ENCODE data around the gene BBC3. TPM values are rescaled to one million over a fixed set of nuclear protein-coding genes. Genes with fewer than 3 reads are reported as not detected.
A peak's percentile ranks its signal among the peaks of the same experiment; 100 is the strongest.

The BBC3 gene
- total and polyA plus RNA-seq, 2 of the 4 experiments (the other 2 are of a cell fraction), result 1.6 to 6.5 TPM

DNA sequence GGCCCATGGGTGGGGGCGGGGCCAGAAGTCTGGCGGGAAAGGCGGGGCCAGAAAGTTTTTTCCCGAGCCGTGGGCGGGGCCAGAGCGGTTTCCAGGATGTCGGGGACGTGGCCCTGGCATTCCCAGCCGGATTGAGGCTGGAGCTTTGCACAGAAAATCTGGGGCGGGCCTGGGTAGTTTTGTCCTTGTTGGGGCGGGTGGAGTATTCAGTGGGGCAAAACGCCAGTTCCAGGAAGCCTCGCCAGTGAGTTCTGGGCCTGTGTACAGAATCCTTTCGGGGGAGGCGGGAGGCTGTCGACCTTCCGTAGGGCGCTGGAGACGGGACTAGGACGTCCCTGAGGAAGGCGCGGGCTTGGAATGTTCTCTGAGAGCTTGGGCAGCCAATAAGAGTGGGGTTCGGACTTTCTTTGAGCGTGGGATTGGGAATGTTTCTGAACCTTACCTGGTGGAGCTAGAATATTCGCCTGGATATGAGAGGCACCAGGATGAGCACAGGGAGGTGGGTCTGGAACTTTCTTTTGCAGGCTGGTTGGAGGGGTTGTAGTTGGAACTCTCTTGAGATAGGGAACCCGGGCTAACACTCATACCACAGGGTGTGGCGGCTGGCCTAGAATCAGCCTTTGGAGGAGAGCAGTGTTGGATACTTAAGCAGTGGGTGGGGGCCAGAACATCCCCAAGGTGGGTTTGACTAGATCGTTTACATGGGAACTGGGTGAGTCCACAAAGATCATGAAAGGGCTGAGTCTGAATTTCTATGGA lies 26.6 kb upstream of the BBC3 start:
- in situ Hi-C loops (cut with MboI; ENCODE audit: low sequenced_read_pairs), result no loop called here
- peak overlapping the region; percentile 95 for H3K56ac ChIP-seq (ENCODE audit: extremely low read depth, insufficient read depth, low read length)
- H3K4ac ChIP-seq (ENCODE audit: low read depth, low read length), result peak overlapping the region; percentile 98
- peak overlapping the region; percentile 87 for H2AFZ ChIP-seq (replicated peaks; ENCODE audit: low read length, poor library complexity)
- H3K4me3 ChIP-seq (ENCODE audit: insufficient read depth, low read depth, low read length), result peak overlapping the region; percentile 51
- peak overlapping the region; percentile 53 for H3K18ac ChIP-seq (ENCODE audit: low read depth, low read length)
- peak overlapping the region; percentile 97 for H3K23ac ChIP-seq (ENCODE audit: low read depth, low read length)
- peak overlapping the region; percentile 3; the same call in 1 of the 3 replicates for H2BK15ac ChIP-seq (ENCODE audit: low read depth, low read length)
- H2BK120ac ChIP-seq (ENCODE audit: low read depth, low read length), result peak overlapping the region; percentile 84
- H2BK5ac ChIP-seq (ENCODE audit: low read depth, low read length, poor library complexity, severe bottlenecking), result peak overlapping the region; percentile 80
- H4K20me1 ChIP-seq (ENCODE audit: insufficient read depth, low read length), result peaks cover 8% of the 10 kb centered on the region; the same call in 1 of the 2 replicates
- H2AK9ac ChIP-seq (replicated peaks; ENCODE audit: low read depth, low read length, poor library complexity), result peak overlapping the region; percentile 99
- 2% methylated on average over 13 of the region's 29 CpGs; no CpG with 5 or more reads in 1 of the 2 experiments for WGBS, 2 experiments (ENCODE audit: extremely low coverage in 2 of 2, insufficient read length in 1 of 2)
- H4K8ac ChIP-seq (ENCODE audit: low read depth in 2 of 2, low read length in 2 of 2), result peak overlapping the region; percentile 40 to 91
- peaks cover 41 to 55% of the 10 kb centered on the region in 2 experiments for H3K79me1 ChIP-seq (ENCODE audit: low read depth in 1 of 2, low read length in 2 of 2)
- no peak for DNase-seq
- ChIA-PET CTCF (interaction anchor here (1.5 kb wide), 1 partner anchor 14 kb away, joined by 8 read pairs; no protein-coding TSS in a partner anchor), POLR2A (ENCODE audit: unreplicated experiment) (interaction anchor here (0.6 to 1.3 kb wide), 2 partner anchors 47 to 221 kb away, joined by 3 to 5 read pairs; no protein-coding TSS in a partner anchor)
- TF ChIP-seq RFX5 (IDR thresholded peaks at IDR 0.05; ENCODE audit: low read depth, low read length), result no peak
- TF ChIP-seq, protein P1, sequence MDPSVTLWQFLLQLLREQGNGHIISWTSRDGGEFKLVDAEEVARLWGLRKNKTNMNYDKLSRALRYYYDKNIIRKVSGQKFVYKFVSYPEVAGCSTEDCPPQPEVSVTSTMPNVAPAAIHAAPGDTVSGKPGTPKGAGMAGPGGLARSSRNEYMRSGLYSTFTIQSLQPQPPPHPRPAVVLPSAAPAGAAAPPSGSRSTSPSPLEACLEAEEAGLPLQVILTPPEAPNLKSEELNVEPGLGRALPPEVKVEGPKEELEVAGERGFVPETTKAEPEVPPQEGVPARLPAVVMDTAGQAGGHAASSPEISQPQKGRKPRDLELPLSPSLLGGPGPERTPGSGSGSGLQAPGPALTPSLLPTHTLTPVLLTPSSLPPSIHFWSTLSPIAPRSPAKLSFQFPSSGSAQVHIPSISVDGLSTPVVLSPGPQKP (IDR thresholded peaks at IDR 0.05; ENCODE audit: borderline replicate concordance, low read depth, low read length), result no peak
- TF ChIP-seq CEBPB (IDR thresholded peaks at IDR 0.05; ENCODE audit: low read depth, low read length), result no peak
- no peak for TF ChIP-seq MAFK (IDR thresholded peaks at IDR 0.05; ENCODE audit: low read depth, low read length)
- TF ChIP-seq RCOR1 (IDR thresholded peaks at IDR 0.05; ENCODE audit: insufficient replicate concordance, low read length), result no peak
- no peak for TF ChIP-seq CHD1 (IDR thresholded peaks at IDR 0.05; ENCODE audit: low read depth, low read length)
- TF ChIP-seq MXI1 (IDR thresholded peaks at IDR 0.05; ENCODE audit: borderline replicate concordance, low read depth, low read length), result peak; percentile 12; the same call in 1 of the 2 replicates
- TF ChIP-seq BHLHE40 (IDR thresholded peaks at IDR 0.05; ENCODE audit: low read depth, low read length), result no peak
- TF ChIP-seq RAD21 (IDR thresholded peaks at IDR 0.05; ENCODE audit: low read length), result no peak
- no peak for TF ChIP-seq MAZ (IDR thresholded peaks at IDR 0.05; ENCODE audit: borderline replicate concordance, low read depth, low read length)
- no peak for TF ChIP-seq NFE2L2 (IDR thresholded peaks at IDR 0.05; ENCODE audit: low read depth, low read length)
- peak; percentile 94 for TF ChIP-seq POLR2A (IDR thresholded peaks at IDR 0.05; ENCODE audit: low read depth, low read length)
- TF ChIP-seq, protein P2, sequence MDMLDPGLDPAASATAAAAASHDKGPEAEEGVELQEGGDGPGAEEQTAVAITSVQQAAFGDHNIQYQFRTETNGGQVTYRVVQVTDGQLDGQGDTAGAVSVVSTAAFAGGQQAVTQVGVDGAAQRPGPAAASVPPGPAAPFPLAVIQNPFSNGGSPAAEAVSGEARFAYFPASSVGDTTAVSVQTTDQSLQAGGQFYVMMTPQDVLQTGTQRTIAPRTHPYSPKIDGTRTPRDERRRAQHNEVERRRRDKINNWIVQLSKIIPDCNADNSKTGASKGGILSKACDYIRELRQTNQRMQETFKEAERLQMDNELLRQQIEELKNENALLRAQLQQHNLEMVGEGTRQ (IDR thresholded peaks at IDR 0.05; ENCODE audit: low read depth, low read length), result no peak
- TF ChIP-seq FOS (IDR thresholded peaks at IDR 0.05; ENCODE audit: low read depth, low read length), result no peak
- peak; percentile 33 for ATAC-seq (ENCODE audit: low read depth)
- no peaks in the 10 kb centered on the region for H3K27me3 ChIP-seq (ENCODE audit: control insufficient read depth, insufficient read depth, low read length)
- H3K14ac ChIP-seq (replicated peaks; ENCODE audit: low read depth, low read length), result peak overlapping the region; percentile 99
- no TSS peak for BruUV-seq (replicated peaks)
- H3K36me3 ChIP-seq (ENCODE audit: control insufficient read depth, insufficient read depth, low read length), result peaks cover 32% of the 10 kb centered on the region
- peak overlapping the region; percentile 90 for H3K27ac ChIP-seq (ENCODE audit: insufficient read depth, low read length)
- peak overlapping the region; percentile 39; the same call in 1 of the 2 replicates for H2BK20ac ChIP-seq (ENCODE audit: low read depth, low read length)
- peak overlapping the region; percentile 96 for H2AK5ac ChIP-seq (ENCODE audit: low read depth, low read length)
- dilution Hi-C loops (cut with HindIII; ENCODE audit: low sequenced_read_pairs, unreplicated experiment), result no loop called here
- H3K9me3 ChIP-seq (ENCODE audit: control insufficient read depth, insufficient read depth, low read length), result no peaks in the 10 kb centered on the region
- intact Hi-C loops (cut with micrococcal nuclease), result loop anchor here (1.0 kb wide), 1 partner anchor 16 kb away; no protein-coding TSS in a partner anchor
- peak overlapping the region; percentile 92 for H3K4me2 ChIP-seq (ENCODE audit: low read depth, low read length)
- H4K91ac ChIP-seq (ENCODE audit: insufficient read depth, low read depth, low read length), result peak overlapping the region; percentile 90
- peak overlapping the region; percentile 92 for H3K9ac ChIP-seq (ENCODE audit: low read depth, low read length)
- H4K5ac ChIP-seq (ENCODE audit: low read depth, low read length), result peak overlapping the region; percentile 32
- peaks cover 20% of the 10 kb centered on the region for H3K4me1 ChIP-seq (ENCODE audit: control insufficient read depth, insufficient read depth, low read length)
- peaks cover 21% of the 10 kb centered on the region for H3K9me1 ChIP-seq (ENCODE audit: insufficient read depth, low read length)
